Measurements from ENCODE around the gene NRG2.

NRG2 gene

DNA sequence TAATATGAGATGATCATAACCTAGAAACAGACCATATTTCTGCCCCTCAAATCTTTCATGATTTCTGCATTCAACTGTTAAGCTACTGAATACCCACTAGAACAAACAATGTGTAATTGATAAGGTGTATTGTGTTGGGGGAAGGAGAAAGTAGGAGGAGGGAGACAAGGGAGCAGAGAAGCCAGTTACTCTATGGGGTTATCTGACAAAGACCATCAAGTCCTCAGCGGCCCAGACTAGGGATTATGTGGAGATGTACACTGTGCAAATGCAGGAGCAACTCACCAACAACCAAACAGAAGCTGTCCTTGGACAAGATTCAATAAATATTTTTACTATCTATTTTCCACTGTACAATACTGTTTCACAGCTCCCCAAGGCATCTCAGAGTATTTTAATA is 2.7 kb downstream of the NRG2 start:
- no peak for DNase-seq (ENCODE audit: low spot score)

DNA sequence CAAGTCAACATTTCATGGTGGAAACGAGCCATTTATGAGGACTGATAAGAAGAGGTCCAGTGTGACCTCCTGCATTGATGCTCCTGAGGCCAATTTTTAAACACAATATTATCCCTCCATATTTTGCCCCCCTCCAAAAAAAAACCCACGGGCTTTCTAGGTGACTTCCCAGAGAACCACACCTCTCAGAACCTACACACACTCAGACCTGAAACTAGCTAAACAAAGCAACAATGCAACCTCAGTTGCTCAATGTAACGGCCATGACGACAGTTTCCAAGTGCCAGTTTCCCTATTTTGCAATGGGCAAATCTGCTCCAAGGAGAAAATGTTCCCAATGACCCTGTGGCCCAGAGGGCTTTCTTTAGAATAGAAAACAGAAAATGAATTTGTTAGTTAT is 3.5 kb downstream of the NRG2 start:
- no peak for DNase-seq (ENCODE audit: low spot score)

DNA sequence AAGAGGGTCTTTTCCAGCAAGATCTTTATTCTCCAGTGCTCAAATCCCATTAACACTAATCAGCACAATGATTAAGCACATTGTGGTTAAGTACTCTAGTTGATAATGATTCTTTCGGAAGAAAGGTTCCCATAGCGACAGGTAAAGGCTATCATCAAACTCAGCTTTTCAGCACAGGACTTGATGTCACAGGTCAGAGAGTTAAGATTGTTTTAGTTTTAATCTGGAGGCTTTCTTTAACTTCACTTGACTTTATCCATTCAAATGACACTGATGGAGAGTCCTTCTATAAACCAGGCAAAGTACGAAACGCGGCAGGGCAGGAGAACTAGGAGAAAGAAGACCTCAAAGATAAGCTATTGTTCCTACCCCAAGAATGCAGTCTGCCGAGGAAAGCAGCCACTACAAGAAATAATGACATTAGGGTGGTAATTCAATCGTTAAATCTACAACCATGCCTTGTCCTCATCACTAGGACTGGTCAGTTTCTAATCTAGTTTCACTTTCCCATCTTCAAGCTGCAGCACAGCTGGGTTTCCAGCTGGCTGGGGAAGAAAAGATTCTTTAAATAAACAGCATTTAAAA is 4.6 kb downstream of the NRG2 start:
- peak; percentile 59 for DNase-seq (ENCODE audit: low spot score)

DNA sequence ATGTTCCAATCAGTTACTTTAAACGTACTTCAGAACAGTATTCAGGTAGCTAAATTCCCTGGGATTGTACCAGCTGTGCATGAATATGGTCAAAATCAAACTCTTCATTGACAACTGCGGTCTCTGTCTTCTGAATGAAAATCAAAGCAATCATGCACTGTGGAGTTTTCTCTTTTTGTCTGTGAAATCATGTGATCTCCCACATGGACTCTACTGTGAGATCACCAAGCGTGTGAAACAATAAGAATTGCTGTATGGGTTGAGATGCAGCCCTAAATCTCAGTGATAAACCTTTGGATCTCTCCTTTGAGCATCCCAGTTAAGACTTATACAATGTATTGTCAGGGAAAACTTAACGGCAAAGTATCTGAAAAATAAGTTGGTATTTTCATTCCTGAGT is 6.1 kb downstream of the NRG2 start:
- DNase-seq (ENCODE audit: low spot score) = no peak

DNA sequence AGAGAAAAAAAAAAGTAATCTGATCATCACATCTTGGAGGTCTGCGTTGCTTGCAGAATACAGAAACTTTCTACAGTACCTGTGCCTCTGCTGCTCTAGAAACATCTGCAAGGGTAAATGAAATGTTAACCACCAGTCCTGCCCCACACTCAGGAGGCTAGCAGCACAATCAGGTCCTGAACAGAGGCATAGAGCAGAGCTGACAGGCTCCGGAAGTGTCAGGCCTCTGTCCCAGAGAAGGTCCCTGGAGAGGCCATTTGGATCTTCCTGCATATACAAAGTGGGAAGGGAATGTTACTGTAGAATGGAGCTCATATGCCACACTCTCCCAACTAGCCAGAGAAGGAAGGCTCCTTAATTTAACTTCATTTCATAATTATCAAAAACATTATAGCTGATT is 7.2 kb downstream of the NRG2 start:
- DNase-seq (ENCODE audit: low spot score) = no peak

DNA sequence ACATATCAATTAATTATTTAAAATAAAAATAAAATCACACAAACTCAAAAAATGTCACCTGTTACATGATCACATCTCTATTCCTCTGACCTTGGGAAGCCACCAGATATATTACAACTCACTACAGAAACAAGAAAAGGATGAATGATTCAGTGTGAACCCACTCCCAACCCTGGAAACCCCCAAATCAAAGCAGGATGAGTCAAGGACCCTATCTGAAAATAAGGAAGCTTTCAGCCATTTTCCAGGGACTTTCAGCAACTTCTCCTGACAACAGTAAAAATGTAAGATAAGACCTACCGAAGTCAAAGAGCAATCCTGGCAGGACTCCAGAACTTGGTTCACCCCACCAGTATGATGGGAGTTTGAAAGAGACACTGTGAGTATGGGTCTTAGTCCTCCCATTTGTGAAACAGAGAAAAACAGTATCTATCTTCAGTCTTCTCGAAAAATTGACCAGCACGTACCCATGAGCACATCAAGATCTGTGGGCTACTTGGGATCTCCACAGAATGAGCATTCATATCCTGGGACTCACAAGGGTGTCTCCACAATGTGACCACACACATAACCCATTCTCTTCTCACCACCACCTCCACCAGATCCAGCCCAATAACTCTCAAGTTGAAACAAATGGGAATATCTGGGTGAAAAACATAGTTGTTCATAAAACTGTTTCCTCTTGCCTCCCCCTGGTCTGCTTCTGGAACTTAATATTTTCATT is 9.9 kb downstream of the NRG2 start:
- no peak for DNase-seq (ENCODE audit: low spot score)

DNA sequence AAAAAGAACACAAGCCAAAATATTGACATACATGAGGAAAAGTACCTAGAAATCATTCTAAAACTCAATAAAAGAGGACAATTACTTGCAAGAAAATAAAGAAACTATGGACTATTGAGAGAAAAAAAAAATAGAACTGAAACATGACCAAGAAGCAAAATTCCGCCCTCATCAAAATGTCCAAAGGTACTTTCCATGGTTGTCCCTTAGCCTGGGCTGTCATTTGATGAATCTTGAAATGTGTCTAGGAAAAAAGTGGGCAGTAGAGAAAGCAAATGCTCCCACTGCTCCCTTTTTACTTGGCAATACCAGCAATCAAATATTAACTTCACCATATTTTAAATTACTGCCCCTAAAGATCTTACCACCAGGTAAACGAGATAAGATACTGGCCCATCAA is 10.8 kb downstream of the NRG2 start:
- no peak for DNase-seq (ENCODE audit: low spot score)

DNA sequence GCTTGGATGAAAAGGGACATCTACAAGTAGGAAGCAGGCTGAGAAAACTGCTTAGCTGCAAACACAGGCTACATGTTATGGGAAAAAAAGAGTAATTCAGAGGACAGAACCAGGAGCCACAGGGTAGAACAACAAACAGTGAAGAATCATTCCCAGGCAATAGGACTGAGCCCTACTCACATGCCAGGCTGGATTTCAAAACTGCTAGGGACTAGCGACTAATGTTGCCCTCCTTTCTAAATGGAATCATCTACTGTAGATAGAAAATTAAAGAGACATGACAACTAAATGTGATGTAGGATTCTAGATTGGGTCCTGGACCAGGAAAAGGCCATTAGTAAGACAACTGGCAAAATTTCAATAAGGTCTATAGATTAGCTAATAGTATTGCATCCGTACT is 15.3 kb downstream of the NRG2 start:
- DNase-seq (ENCODE audit: low spot score) = no peak

DNA sequence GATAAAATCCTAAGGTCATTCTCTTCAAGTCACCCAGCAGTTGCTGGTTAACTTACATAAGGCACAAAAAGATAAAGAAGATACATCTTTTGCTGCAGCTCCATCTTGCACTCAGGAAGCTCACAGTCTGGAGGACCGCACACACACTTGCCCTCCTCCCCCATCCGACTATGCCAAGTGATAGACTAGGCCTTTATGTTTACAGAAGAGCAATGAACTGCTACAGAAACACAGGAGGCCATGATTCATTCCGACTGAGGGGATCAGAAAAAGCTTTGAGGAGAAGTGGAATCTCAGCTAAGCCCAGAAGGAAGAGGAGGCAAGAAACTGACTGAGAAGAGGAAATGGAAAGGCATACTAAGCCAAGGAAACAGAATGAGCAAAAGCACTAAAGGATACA is 17.4 kb downstream of the NRG2 start:
- no peak for DNase-seq (ENCODE audit: low spot score)

DNA sequence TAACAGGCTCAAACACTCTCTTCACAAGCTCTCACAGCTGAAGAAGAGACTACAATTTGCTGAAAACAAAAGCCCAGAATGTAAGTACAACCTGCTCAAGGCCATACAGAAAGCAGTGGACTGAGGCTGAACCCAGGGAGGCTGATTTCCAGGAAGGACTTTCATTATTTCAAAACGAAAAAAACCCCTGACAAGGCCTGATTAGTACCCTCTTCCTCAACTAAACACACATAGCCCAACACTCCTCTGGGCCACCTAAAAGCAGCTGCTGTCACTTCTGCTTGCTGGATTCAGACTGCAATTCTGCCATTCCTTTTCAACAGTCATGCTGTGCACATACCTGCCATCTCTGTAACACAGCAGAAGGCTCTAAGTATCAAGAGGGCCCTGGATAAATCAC is 18.2 kb downstream of the NRG2 start:
- no peak for DNase-seq (ENCODE audit: low spot score)

DNA sequence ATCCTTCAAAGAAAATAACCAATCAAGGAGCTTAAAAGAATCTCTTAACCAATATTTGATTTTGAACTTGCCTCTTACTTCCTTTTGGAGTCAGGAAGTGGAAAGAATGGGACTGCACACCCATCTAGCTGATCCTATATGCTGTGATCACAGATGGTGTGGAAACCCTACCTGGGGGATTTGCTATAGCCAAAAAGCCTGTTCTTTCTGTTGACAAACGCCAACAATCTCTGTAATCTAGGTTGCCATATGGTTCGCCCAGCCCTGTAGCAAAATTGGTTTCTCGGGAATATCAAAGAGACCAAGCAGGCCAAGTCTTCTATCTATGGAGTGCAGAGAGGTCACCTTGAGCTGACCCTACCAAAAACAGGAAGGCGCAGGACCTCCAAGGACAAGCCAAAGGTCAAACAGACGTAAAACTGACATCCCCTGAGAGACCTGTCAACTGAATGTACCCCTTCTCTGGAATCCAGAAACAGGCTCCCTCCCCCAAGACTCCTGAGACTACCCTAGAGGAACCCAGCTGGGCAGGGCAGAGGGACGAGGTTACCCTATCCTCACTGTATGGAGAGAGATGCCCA is 19.4 kb downstream of the NRG2 start:
- DNase-seq (ENCODE audit: low spot score) = no peak

DNA sequence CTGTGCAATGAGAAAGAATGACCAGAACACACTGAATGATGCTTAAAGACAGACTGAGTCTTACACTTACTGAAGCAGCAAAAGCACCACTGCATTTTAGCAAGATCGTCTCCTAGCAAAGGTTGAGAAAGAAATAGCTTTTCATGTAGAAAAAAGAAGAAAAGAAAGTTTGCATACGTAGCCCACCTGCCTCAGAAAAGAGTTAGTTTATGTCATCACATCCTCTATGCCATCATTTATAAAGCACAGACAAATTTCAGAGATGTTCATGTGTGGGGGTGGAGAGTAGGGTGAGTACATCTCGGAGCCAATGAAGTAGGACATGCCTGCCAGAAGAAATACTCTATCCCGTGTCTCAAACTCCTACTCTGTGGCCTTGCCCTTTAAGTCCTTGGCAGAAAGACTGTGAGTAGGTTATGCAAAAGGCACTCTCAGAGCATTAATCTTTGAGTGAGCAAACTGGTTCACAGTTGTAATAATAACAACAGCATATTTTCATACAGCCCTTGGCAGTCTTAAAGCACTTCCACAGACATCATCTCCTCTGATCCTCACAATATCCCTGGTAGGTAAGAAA is 22.4 kb downstream of the NRG2 start:
- no peak for DNase-seq (ENCODE audit: low spot score)

DNA sequence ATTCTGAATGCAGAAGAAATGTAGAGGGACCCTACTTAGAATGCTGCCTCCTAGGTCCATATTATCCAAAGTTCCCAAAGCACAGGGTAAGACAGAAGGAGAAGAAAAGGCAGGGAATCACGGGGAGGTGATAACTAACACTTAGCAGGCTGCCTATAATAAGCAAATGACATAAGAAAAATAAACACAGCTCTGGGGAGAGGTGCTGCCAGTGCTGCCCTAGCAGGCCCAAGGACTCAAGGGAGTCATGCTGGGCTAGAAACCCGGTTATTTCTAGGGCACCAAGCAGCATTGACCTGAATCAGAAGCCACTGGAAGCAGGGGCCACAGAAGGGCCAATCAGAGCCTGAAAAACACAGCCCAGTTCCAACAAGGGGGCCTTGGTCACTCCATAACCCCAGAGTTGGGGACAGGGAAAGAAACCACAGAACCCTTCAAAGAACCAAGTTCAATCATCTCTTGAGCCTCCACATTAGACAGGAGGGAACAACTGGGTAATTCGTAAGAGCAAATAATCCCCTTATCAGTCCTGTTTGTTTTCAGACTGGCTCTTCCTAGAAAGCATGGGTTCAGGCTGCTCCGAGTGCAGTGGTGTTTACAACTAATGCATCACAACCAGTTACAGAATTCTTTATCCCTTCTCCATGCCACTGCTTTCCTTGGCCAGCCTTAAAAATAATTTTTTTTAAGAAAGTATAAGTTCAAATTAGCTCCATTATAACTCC is 24.0 kb downstream of the NRG2 start:
- no peak for DNase-seq (ENCODE audit: low spot score)

DNA sequence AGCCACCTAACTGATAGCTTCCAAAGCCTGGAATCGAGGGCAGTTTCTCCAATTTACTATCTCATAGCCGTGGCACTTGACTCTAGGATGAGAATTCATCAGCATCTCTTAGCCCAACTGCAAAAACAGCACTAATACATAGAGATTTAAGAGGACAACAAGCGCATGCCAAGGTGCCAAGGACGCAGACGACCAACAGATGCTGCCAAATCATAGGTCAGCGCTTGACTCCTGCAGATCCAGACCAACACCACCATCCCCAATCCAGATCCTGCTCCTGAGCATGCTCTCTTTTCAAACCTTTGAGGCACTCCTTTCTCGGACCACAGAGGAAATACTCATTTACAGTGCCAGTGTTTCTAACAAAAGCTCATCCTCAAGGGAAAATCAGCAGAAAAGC is 24.6 kb downstream of the NRG2 start:
- no peak for DNase-seq (ENCODE audit: low spot score)

DNA sequence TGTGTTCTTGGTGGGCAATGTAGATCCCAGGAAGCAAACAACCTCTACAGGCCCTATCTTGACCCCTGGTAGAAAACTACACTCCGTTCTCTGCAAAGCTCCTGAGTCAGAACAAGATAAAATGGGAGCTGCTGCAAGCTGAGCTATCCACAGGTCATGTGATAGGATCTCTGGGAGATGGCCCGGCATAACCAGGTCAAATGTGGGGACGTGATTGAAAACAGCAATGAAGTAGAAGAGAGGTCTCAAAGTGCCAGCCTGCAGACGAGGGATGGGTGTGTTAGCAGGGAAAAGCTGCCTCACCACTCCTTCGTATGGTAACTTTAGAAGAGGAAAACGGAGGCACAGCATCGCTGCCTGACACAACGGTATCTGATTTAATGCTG is 25.0 kb downstream of the NRG2 start:
- no peak for DNase-seq (ENCODE audit: low spot score)

DNA sequence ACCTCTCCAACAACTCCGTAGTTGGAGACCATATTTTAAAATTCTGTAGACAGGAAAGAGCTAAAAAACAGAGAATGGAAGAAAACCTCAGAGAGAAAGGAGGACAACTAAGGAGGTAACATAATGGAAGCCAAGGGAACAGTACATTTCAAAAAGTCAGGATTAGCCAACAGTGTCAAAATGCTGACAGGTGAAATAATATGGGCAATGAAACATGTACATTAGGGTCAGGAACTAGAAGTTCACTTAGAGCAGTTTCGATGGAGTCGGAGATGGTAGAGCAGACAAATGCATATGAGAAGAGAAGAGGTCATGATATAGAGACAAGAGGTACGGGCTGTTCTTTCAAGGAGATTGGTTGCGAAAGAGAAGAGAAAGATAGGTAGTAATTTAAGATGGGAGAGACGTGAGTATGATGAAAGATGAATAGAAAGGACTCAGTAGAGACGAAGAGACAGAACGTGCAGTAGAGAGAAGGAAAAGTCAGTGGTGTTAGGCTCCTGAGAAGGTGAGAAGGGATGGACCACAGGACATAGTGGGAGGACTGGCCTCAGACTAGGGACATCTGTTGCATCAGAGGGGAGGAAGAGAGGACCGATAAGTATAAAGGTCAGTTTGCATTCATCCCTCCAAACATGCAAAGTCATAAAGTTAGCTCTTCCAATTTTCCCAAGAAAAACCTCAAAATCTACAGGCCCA is 25.6 kb downstream of the NRG2 start:
- DNase-seq (ENCODE audit: low spot score) = no peak

DNA sequence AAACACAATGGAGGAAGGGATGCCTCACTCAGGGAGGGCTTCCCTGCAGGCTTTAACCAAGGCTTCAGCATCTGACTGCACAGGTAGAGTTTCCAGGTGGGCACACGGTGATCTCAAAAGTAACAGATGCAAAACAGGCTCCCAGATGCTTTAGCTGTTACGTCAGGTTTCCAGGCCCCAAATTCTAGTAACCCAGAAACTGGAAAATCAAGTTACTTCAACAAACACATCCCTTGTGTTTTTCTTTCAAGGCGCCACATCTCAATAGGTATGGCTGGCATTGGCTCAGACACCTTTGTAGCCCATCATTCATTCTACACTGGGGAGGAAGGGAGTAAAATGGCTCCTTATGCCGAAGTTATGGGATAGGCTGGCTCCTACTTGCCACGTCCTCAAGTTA is 27.4 kb downstream of the NRG2 start:
- no peak for DNase-seq (ENCODE audit: low spot score)

DNA sequence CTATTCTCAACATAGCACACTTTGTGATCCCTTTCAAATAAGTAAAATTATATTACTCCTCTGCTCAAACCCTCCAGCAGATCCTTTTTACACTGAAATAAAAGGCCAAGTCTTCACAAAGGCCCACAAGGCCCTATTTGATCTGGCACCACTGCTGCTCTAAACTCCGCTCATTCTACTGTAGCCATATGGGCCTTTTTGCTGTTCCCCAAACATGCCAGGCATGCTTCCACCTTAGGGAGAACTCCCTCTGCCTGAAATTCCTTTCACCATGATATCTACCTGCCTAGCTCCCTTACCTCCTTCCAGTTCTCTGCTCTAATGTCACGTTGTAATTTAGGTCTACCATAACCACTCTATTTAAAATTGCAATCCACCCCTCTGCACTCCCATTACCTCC is 28.3 kb downstream of the NRG2 start:
- no peak for DNase-seq (ENCODE audit: low spot score)

DNA sequence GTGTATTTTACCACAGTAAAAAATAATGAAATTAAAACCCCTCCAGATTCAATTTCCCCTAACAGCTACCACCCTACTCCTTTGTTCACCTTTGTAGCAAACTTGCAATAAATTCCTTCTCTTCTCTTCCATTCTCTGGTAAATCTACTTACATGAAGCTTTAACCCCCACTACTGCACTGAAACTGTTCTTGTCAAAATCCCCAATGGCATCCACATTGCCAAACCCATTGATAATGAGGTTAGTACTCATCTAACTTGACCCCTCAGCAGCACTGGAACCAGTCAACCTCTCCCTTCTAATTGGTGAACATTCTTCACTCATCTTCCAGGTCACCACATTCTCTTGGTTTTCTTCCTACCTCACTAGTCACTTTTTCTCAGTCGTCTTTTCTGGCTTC is 29.6 kb downstream of the NRG2 start:
- DNase-seq (ENCODE audit: low spot score) = no peak

DNA sequence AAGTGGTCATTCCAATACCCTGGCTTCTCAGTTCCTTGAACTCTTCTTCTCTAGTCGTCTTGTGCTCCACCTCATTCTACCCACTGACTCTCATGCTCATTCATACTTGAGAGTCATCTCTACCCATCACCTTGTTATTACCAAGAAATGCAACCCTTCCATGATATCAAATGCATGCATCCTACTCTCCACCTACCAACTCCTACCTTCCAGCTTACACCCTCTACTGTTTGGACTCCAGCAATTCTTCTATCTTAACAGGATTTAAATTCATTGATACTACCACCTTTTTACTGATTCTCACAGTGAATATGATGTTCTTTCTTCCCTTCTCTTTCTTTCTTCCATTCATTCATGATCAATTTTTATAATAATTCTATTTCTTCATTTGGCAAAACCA is 30.7 kb downstream of the NRG2 start:
- no peak for DNase-seq (ENCODE audit: low spot score)

DNA sequence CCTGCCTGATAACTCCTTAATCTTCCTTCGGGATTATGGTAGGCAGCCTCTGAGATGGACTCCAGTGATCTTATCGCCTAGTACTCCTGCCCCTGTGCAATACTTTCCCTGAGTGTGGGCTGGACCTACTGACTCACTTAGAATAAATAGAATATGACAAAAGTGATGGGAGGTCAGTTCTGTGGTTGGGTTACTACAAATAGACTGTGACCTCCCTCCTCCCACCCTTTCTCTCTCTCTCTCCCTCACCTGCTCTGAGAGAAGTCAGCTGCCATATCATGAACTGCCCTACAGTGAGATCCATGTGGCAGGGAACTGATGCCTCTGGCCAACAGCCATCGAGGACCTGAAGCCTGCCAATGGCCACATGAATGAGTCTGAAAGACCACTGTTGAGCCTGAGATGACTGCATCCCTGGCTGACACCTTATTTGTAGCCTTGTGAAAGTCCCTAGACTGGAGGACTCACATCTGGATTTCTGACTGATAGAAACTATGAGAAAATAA is 31.7 kb downstream of the NRG2 start:
- peak; percentile 18 for DNase-seq (ENCODE audit: low spot score)

DNA sequence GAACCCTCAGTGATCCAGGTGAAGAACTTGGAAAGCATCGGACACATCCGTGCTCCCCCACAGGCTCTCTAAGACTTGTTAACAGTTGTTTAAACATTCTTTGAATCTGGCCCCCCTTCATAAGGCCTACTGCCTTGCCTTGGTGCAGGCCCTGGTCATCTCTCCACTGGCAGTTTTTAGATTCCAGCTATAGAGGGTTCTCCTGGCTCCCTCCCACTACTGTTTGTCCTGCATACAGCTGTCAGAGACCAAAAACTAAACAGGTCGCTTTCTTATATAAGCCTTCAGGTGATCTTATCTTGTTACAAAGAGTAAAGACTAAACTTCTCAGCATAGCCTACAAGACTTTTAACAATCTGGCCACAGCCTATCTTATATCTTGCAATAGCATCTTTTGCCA is 32.3 kb downstream of the NRG2 start:
- no peak for DNase-seq (ENCODE audit: low spot score)

All from AG08396 (cell line).